CD4-positive, alpha-beta T cell (primary cell): ENCODE measurements around the gene KCNS1. TPM values are rescaled to one million over a fixed set of nuclear protein-coding genes. Genes with fewer than 3 reads are reported as not detected.

Source experiments
- ATAC-seq: fragments of 200-7000 bp; cut with Tn5 transposase; one replicate; pipeline ENCODE4 v1.10.0; 2022; ENCODE audit warnings: mild to moderate bottlenecking; ENCODE audit not compliant: poor library complexity
- CTCF ChIA-PET: fragments of 350-600 bp; sonication (Branson Sonifier 250); formaldehyde crosslinking; loops from one replicate; lab custom pipeline; 2021; ENCODE audit warnings: antibody characterized with exemption, inconsistent platforms; lab: Charles Lee
- POLR2A ChIA-PET: fragments of 350-600 bp; sonication (Branson Sonifier 250); formaldehyde crosslinking; loops from one replicate; lab custom pipeline; 2021; ENCODE audit warnings: antibody characterized with exemption, inconsistent platforms; lab: Charles Lee
- DNase-seq, 14 experiments: peaks; one replicate each; pipeline ENCODE4 v3.0.0-alpha.2; 2013 to 2020; ENCODE audit warnings: mixed read lengths in 2 of 14
- H3K27ac ChIP-seq, 2 donors: one replicate each; pipeline versions ENCODE4 v1.5.1 to v1.7.0; 2013; ENCODE audit warnings: low read length in 2 of 2, low read depth in 1 of 2, mild to moderate bottlenecking in 1 of 2
- H3K27me3 ChIP-seq, 2 experiments: 1 replicate in 1 of 2; 2 replicates in 1 of 2; pipeline versions ENCODE4 v1.6.1 to v1.7.0; 2013; ENCODE audit warnings: low read length in 2 of 2, control low read depth in 1 of 2, mild to moderate bottlenecking in 1 of 2, moderate library complexity in 1 of 2; ENCODE audit not compliant: insufficient read depth in 2 of 2, control insufficient read depth in 1 of 2
- H3K36me3 ChIP-seq: one replicate; pipeline ENCODE4 v1.6.1; 2013; ENCODE audit warnings: low read length, control low read depth; ENCODE audit not compliant: insufficient read depth
- H3K4me1 ChIP-seq: one replicate; pipeline ENCODE4 v1.6.1; 2013; ENCODE audit warnings: low read length, control low read depth; ENCODE audit not compliant: insufficient read depth
- H3K4me3 ChIP-seq: one replicate; pipeline ENCODE4 v1.5.1; 2013; ENCODE audit warnings: mild to moderate bottlenecking, low read length, moderate library complexity
- H3K9me3 ChIP-seq, 2 experiments: 1 replicate in 1 of 2; 2 replicates in 1 of 2; pipeline versions ENCODE4 v1.6.1 to v1.7.0; 2013; ENCODE audit warnings: low read length in 2 of 2, mild to moderate bottlenecking in 2 of 2, control low read depth in 1 of 2, moderate library complexity in 1 of 2; ENCODE audit not compliant: control insufficient read depth in 1 of 2, insufficient read depth in 1 of 2
- H3K27ac Mint-ChIP-seq: one replicate; pipeline ENCODE4 v1.8.0; 2020; ENCODE audit warnings: mixed read lengths
- H3K27me3 Mint-ChIP-seq: one replicate; pipeline ENCODE4 v1.8.0; 2021; ENCODE audit warnings: mixed read lengths
- H3K36me3 Mint-ChIP-seq: one replicate; pipeline ENCODE4 v1.8.0; 2021; ENCODE audit warnings: low read depth, mixed read lengths
- H3K4me1 Mint-ChIP-seq: one replicate; pipeline ENCODE4 v1.8.0; 2021; ENCODE audit warnings: low read depth, mixed read lengths
- H3K4me3 Mint-ChIP-seq: one replicate; pipeline ENCODE4 v1.8.0; 2020; ENCODE audit warnings: mild to moderate bottlenecking, mixed read lengths
- H3K9me3 Mint-ChIP-seq: one replicate; pipeline ENCODE4 v1.8.0; 2020; ENCODE audit warnings: mixed read lengths
- CTCF ChIP-seq: fragments of 200-600 bp; IDR thresholded peaks from one replicate; pipeline ENCODE4 v1.8.0; 2022; ENCODE audit warnings: antibody characterized with exemption, mild to moderate bottlenecking
- intact Hi-C, 2 experiments: fragments of 100-400 bp; cut with DNase I in 1 of 2; cut with micrococcal nuclease in 1 of 2; formaldehyde crosslinking; loops; one replicate each; pipeline versions ENCODE4 v1.15.1 to v1.9.0; 2023 to 2025; cut with DNase I, micrococcal nuclease
- total RNA-seq, 174 experiments: library from RNA in 2 of 174; stranded (reverse) in 2 of 174; gene quantifications; one replicate each; pipeline ENCODE4 v1.2.3 and lab custom pipeline; 2021 to 2026

KCNS1 gene
- total RNA-seq, 2 experiments from 2014 or later, result not detected

GRCh38 chr20:45095805-45096238, 5.1 kb downstream of the KCNS1 start:
- CTCF ChIA-PET, result interaction anchor here (0.6 to 5.0 kb wide), 19 partner anchors 10 to 675 kb away, joined by 3 to 37 read pairs (median 4); partner anchors contain the start of genes TOMM34 and WFDC5
- DNase-seq, result peak; percentile 31 to 81 (median 46)
- Mint-ChIP-seq H3K27ac (no peak overlapping the region), H3K9me3 (no peaks in the 10 kb centered on the region), H3K36me3 (no peaks in the 10 kb centered on the region), H3K4me3 (peak overlapping the region; percentile 15), H3K27me3 (peaks cover 44% of the 10 kb centered on the region), H3K4me1 (peaks cover 16% of the 10 kb centered on the region)
- peak; percentile 58 for ATAC-seq
- POLR2A ChIA-PET, result interaction anchor here (0.6 to 1.6 kb wide), 6 partner anchors 13 to 217 kb away, joined by 3 to 10 read pairs (median 4); no protein-coding TSS in a partner anchor
- Histone ChIP-seq H3K4me3 (no peak overlapping the region), H3K36me3 (no peaks in the 10 kb centered on the region), H3K9me3 (peaks cover 0 to 11% of the 10 kb centered on the region in 2 experiments), H3K27me3 (peaks cover 25 to 42% of the 10 kb centered on the region in 2 experiments), H3K27ac (no peak overlapping the region), H3K4me1 (peaks cover 13% of the 10 kb centered on the region)
- intact Hi-C loops, result loop anchor here (1.0 to 5.0 kb wide), 5 partner anchors 52 to 676 kb away; no protein-coding TSS in a partner anchor
- TF ChIP-seq CTCF, result peak; percentile 72

- Histone ChIP-seq H3K27ac (no peak overlapping the region), H3K9me3 (peaks cover 0 to 7% of the 10 kb centered on the region in 2 experiments), H3K27me3 (peaks cover 25 to 34% of the 10 kb centered on the region in 2 experiments), H3K4me1 (peaks cover 9% of the 10 kb centered on the region), H3K36me3 (peaks cover 5% of the 10 kb centered on the region), H3K4me3 (no peak overlapping the region)
- ChIA-PET CTCF (interaction anchor here (0.8 to 5.0 kb wide), 12 partner anchors 10 to 676 kb away, joined by 3 to 37 read pairs (median 6); no protein-coding TSS in a partner anchor), POLR2A (interaction anchor here (0.6 to 1.6 kb wide), 5 partner anchors 13 to 216 kb away, joined by 3 to 10 read pairs (median 4); no protein-coding TSS in a partner anchor)
- no peak overlapping the region for H3K4me3 Mint-ChIP-seq
- peaks cover 36% of the 10 kb centered on the region for H3K27me3 Mint-ChIP-seq
- ATAC-seq, result no peak
- no peak for TF ChIP-seq CTCF
- DNase-seq, result no peak
- intact Hi-C loops, result loop anchor here (5.0 kb wide), 5 partner anchors 83 to 677 kb away; partner anchors contain the start of gene PABPC1L (in 1 of the 2)
- no peak overlapping the region for H3K27ac Mint-ChIP-seq
- H3K9me3 Mint-ChIP-seq, result no peaks in the 10 kb centered on the region
- peaks cover 16% of the 10 kb centered on the region for H3K4me1 Mint-ChIP-seq
- peaks cover under 1% of the 10 kb centered on the region for H3K36me3 Mint-ChIP-seq
Observed at GRCh38 chr20:45094864-45095574, 5.9 kb downstream of the KCNS1 start.

GRCh38 chr20:45094201-45094600, 6.7 kb downstream of the KCNS1 start:
- intact Hi-C loops, result loop anchor here (5.0 kb wide), 3 partner anchors 82 to 407 kb away; partner anchors contain the start of gene PABPC1L (in 1 of the 2)
- Mint-ChIP-seq H3K4me1 (peaks cover 16% of the 10 kb centered on the region), H3K27ac (no peak overlapping the region), H3K36me3 (peaks cover 8% of the 10 kb centered on the region), H3K4me3 (no peak overlapping the region), H3K27me3 (peaks cover 28% of the 10 kb centered on the region), H3K9me3 (no peaks in the 10 kb centered on the region)
- DNase-seq (no peak), ATAC-seq (no peak)
- Histone ChIP-seq H3K4me1 (peaks cover 9% of the 10 kb centered on the region), H3K27ac (no peak overlapping the region), H3K9me3 (peaks cover 0 to 7% of the 10 kb centered on the region in 2 experiments), H3K36me3 (peaks cover 6% of the 10 kb centered on the region), H3K4me3 (no peak overlapping the region), H3K27me3 (peaks cover 21 to 26% of the 10 kb centered on the region in 2 experiments)
- ChIA-PET POLR2A (interaction anchor here (0.6 to 1.6 kb wide), 2 partner anchors 11 to 49 kb away, joined by 3 to 10 read pairs; no protein-coding TSS in a partner anchor), CTCF (interaction anchor here (0.5 to 5.0 kb wide), 4 partner anchors 28 to 113 kb away, joined by 3 to 37 read pairs (median 18); no protein-coding TSS in a partner anchor)
- TF ChIP-seq CTCF, result no peak
